HG02943 (cell line): ENCODE results near the gene CTPS1.

Experiments
- ATAC-seq: cut with Tn5 transposase; IDR thresholded peaks from one replicate; pipeline ENCODE4 v1.9.1; 2021; ENCODE audit warnings: mild to moderate bottlenecking, low read depth, moderate library complexity; ENCODE audit not compliant: unreplicated experiment

The CTPS1 gene

GRCh38 chr1:40979241-40980067 is at the start of gene CTPS1:
Gene CTPS1, plus strand, starts transcription at chr1:40979696. Its CDS starts 3,595 bp downstream, at chr1:40983291.
- ATAC-seq, result peak; percentile 86

- ATAC-seq, result no peak
These were observed 49.1 kb upstream of the CTPS1 start for GRCh38 chr1:40930174-40930964.

GRCh38 chr1:40931601-40932000 is 47.9 kb upstream of the CTPS1 start:
- no peak for ATAC-seq

- ATAC-seq, result no peak
These were observed 47.5 kb upstream of the CTPS1 start for GRCh38 chr1:40932006-40932405.

- no peak for ATAC-seq
These were observed 42.6 kb upstream of the CTPS1 start for GRCh38 chr1:40936931-40937339.

GRCh38 chr1:40938393-40938792 is 41.1 kb upstream of the CTPS1 start:
- ATAC-seq, result no peak

GRCh38 chr1:40939320-40940059 is 40.0 kb upstream of the CTPS1 start:
- ATAC-seq, result no peak

- ATAC-seq, result no peak
These were observed 35.2 kb upstream of the CTPS1 start for GRCh38 chr1:40944326-40944725.

GRCh38 chr1:40944841-40945430 is 34.6 kb upstream of the CTPS1 start:
- no peak for ATAC-seq

GRCh38 chr1:40945491-40945973 is 34.0 kb upstream of the CTPS1 start:
- no peak for ATAC-seq

GRCh38 chr1:40948741-40949443 is 30.6 kb upstream of the CTPS1 start:
- ATAC-seq, result no peak

- ATAC-seq, result no peak
These were observed 29.9 kb upstream of the CTPS1 start for GRCh38 chr1:40949563-40949962.

GRCh38 chr1:40951943-40952743 is 27.4 kb upstream of the CTPS1 start:
- no peak for ATAC-seq

GRCh38 chr1:40952744-40953315 is 26.7 kb upstream of the CTPS1 start:
- ATAC-seq, result no peak

GRCh38 chr1:40954626-40955025 is 24.9 kb upstream of the CTPS1 start:
- no peak for ATAC-seq

- no peak for ATAC-seq
These were observed 24.2 kb upstream of the CTPS1 start for GRCh38 chr1:40955266-40955665.

- no peak for ATAC-seq
These were observed 23.1 kb upstream of the CTPS1 start for GRCh38 chr1:40956407-40956806.

GRCh38 chr1:40958210-40958609 is 21.3 kb upstream of the CTPS1 start:
- no peak for ATAC-seq

- ATAC-seq, result no peak
These were observed 14.0 kb upstream of the CTPS1 start for GRCh38 chr1:40965531-40965930.
